ENCODE results near the gene FRYL.

Gene FRYL

GRCh38 chr4:48483777-48484493 lies 296.1 kb downstream of the FRYL start:
- Histone ChIP-seq H4K20me1 (ENCODE audit: insufficient read depth, low read length) (no peaks in the 10 kb centered on the region), H3K36me3 (ENCODE audit: insufficient read depth, low read length) (no peaks in the 10 kb centered on the region), H3K9me2 (ENCODE audit: low read depth, low read length) (no peaks in the 10 kb centered on the region), H3K9me3 (ENCODE audit: low read length) (no peaks in the 10 kb centered on the region), H3K4me3 (ENCODE audit: low read depth, low read length, poor library complexity, severe bottlenecking) (no peak overlapping the region), H3K4me2 (ENCODE audit: low read length) (no peak overlapping the region), H3F3A (ENCODE audit: insufficient read depth, low read length) (no peaks in the 10 kb centered on the region), H2AFZ (ENCODE audit: low read length) (no peak overlapping the region), H3K27ac (ENCODE audit: low read depth, low read length, poor library complexity, severe bottlenecking) (no peak overlapping the region), H3K4me1 (ENCODE audit: insufficient read depth, low read length, severe bottlenecking) (no peaks in the 10 kb centered on the region), H3K79me2 (ENCODE audit: insufficient read depth, low read length) (no peaks in the 10 kb centered on the region), H3K27me3 (ENCODE audit: insufficient read depth, low read length) (no peaks in the 10 kb centered on the region), H3K9ac (ENCODE audit: low read length) (no peak overlapping the region)
- no peak for TF ChIP-seq CTCF (IDR thresholded peaks at IDR 0.05; ENCODE audit: low read length)
- no peak for TF ChIP-seq EZH2 (IDR thresholded peaks at IDR 0.05; ENCODE audit: borderline replicate concordance, low read length)

GRCh38 chr4:48483006-48483776 lies 296.9 kb downstream of the FRYL start, which contains the start of gene SLC10A4:
SLC10A4 (plus strand) TSS chr4:48483343; CDS start chr4:48483562, 219 bp downstream.
- Histone ChIP-seq H3K36me3 (ENCODE audit: insufficient read depth, low read length) (no peaks in the 10 kb centered on the region), H3K4me1 (ENCODE audit: insufficient read depth, low read length, severe bottlenecking) (no peaks in the 10 kb centered on the region), H3K27me3 (ENCODE audit: insufficient read depth, low read length) (no peaks in the 10 kb centered on the region), H3K9ac (ENCODE audit: low read length) (no peak within 1 kb of the TSS), H3F3A (ENCODE audit: insufficient read depth, low read length) (no peaks in the 10 kb centered on the region), H3K4me2 (ENCODE audit: low read length) (no peak within 1 kb of the TSS), H3K9me3 (ENCODE audit: low read length) (no peaks in the 10 kb centered on the region), H2AFZ (ENCODE audit: low read length) (no peak within 1 kb of the TSS), H4K20me1 (ENCODE audit: insufficient read depth, low read length) (no peaks in the 10 kb centered on the region), H3K9me2 (ENCODE audit: low read depth, low read length) (no peaks in the 10 kb centered on the region), H3K4me3 (ENCODE audit: low read depth, low read length, poor library complexity, severe bottlenecking) (no peak within 1 kb of the TSS), H3K27ac (ENCODE audit: low read depth, low read length, poor library complexity, severe bottlenecking) (no peak within 1 kb of the TSS), H3K79me2 (ENCODE audit: insufficient read depth, low read length) (no peaks in the 10 kb centered on the region)
- no peak for TF ChIP-seq CTCF (IDR thresholded peaks at IDR 0.05; ENCODE audit: low read length)
- no peak for TF ChIP-seq EZH2 (IDR thresholded peaks at IDR 0.05; ENCODE audit: borderline replicate concordance, low read length)

DNA sequence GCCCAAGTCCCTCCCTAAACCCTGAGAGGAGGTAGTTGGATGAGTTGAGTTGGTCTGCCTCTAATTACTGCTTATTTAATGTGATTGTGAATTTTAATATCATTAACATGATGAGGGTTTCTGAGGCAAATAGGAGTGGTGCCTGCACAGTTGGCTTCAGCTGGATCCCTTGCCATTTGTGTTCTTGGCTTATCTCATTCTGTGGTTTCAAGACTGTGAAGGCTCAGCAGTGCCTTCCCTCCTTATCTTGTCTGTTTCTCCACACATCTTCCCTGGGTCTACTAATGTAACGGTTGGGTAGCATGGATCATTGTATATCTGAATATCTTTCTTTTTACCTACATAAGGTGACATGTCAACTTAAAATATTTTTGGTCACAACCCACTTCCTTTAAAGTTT lies 298.5 kb downstream of the FRYL start:
- Histone ChIP-seq H3K9me3 (ENCODE audit: low read length) (no peaks in the 10 kb centered on the region), H3K9ac (ENCODE audit: low read length) (no peak overlapping the region), H3K9me2 (ENCODE audit: low read depth, low read length) (no peaks in the 10 kb centered on the region), H2AFZ (ENCODE audit: low read length) (no peak overlapping the region), H3K79me2 (ENCODE audit: insufficient read depth, low read length) (no peaks in the 10 kb centered on the region), H3K4me3 (ENCODE audit: low read depth, low read length, poor library complexity, severe bottlenecking) (no peak overlapping the region), H3K36me3 (ENCODE audit: insufficient read depth, low read length) (no peaks in the 10 kb centered on the region), H3K4me2 (ENCODE audit: low read length) (no peak overlapping the region), H3F3A (ENCODE audit: insufficient read depth, low read length) (no peaks in the 10 kb centered on the region), H3K27me3 (ENCODE audit: insufficient read depth, low read length) (no peaks in the 10 kb centered on the region), H3K27ac (ENCODE audit: low read depth, low read length, poor library complexity, severe bottlenecking) (no peak overlapping the region), H3K4me1 (ENCODE audit: insufficient read depth, low read length, severe bottlenecking) (no peaks in the 10 kb centered on the region), H4K20me1 (ENCODE audit: insufficient read depth, low read length) (no peaks in the 10 kb centered on the region)
- TF ChIP-seq CTCF (IDR thresholded peaks at IDR 0.05; ENCODE audit: low read length) (no peak), EZH2 (IDR thresholded peaks at IDR 0.05; ENCODE audit: borderline replicate concordance, low read length) (no peak)

All from OCI-LY1 (cell line).